22Rv1 (cell line): Measurements from ENCODE around the gene KATNAL1.

Source experiments
- H3K27ac ChIP-seq: fragments of 450-650 bp; 2 replicates; pipeline ENCODE4 v1.5.1; 2017
- CTCF ChIP-seq: fragments of 450-650 bp; IDR thresholded peaks from 2 replicates; pipeline ENCODE4 v1.5.1; 2017; ENCODE audit warnings: mild to moderate bottlenecking
- ZFX ChIP-seq: fragments of 450-650 bp; IDR thresholded peaks from 2 replicates; pipeline ENCODE4 v1.6.1; 2017; ENCODE audit warnings: antibody characterized with exemption, borderline replicate concordance

The KATNAL1 gene

DNA sequence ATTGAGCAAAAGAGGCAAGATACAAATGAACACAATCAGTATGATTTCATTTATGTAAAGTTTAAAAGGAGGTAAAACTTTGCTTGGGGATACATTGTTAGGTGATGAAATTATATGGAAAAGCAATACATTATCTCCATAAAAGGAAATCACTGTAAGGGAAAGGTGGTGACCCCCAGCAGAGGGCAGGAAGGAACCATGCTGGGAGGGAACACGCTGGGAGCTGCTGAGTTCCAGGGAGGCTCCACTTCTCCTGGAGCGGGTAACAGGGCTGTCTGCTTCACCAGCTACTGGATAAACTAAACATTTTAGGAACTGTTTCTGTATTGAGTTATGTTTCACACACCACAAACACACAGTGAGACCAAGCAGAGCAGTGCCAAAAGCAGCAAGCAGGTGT, 91.2 kb downstream of the KATNAL1 start:
- no peak overlapping the region for H3K27ac ChIP-seq
- TF ChIP-seq CTCF, result no peak
- TF ChIP-seq ZFX, result no peak

GRCh38 chr13:30212256-30212655, 95.1 kb downstream of the KATNAL1 start:
- H3K27ac ChIP-seq, result no peak overlapping the region
- TF ChIP-seq ZFX (no peak), CTCF (no peak)

- TF ChIP-seq CTCF (no peak), ZFX (no peak)
- H3K27ac ChIP-seq, result no peak overlapping the region
Observed at GRCh38 chr13:30211745-30212144, 95.6 kb downstream of the KATNAL1 start.

GRCh38 chr13:30204564-30204963, 102.8 kb downstream of the KATNAL1 start:
- no peak for TF ChIP-seq ZFX
- no peak for TF ChIP-seq CTCF
- H3K27ac ChIP-seq, result no peak overlapping the region

- TF ChIP-seq ZFX, result no peak
- H3K27ac ChIP-seq, result no peak overlapping the region
Observed at GRCh38 chr13:30196025-30196424, 111.3 kb downstream of the KATNAL1 start.

DNA sequence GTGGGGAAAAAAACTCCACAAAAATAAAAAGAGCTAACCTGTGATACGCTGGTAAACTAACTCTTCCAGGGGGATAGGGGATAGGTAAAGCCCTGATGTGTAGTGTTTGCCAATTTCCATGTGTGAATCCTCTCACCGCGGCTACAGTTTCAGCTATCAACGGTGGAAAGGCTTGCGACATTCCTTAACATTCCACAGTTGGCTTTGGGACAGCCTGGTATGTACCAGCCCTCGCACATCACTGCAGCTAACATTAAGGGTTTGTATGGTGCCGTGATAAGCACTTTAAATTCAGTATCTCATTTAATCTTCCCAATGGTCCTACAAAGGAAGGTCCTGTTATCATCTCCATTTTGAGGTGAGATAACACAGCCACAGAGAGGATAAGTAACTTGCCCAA, 112.4 kb downstream of the KATNAL1 start:
- H3K27ac ChIP-seq, result no peak overlapping the region

GRCh38 chr13:30193279-30194234, 113.8 kb downstream of the KATNAL1 start:
- no peak overlapping the region for H3K27ac ChIP-seq
- no peak for TF ChIP-seq CTCF
- no peak for TF ChIP-seq ZFX

More for the DNA sequence above, 112.4 kb downstream of the KATNAL1 start:
- TF ChIP-seq ZFX (no peak), CTCF (no peak)
